Testis (tissue), 3 donors: ENCODE measurements around the gene PLXDC2. TPM values are rescaled to one million over a fixed set of nuclear protein-coding genes. Genes with fewer than 3 reads are reported as not detected.

Source experiments
- DNase-seq: peaks from one replicate; pipeline ENCODE4 v3.0.0-alpha.2; 2019
- H3K27ac ChIP-seq, 2 donors: fragments of 200-600 bp; sonication (generic); one replicate each; pipeline ENCODE4 v1.5.1; 2019
- H3K27me3 ChIP-seq: fragments of 200-600 bp; sonication (generic); one replicate; pipeline ENCODE4 v1.5.1; 2019
- H3K36me3 ChIP-seq: fragments of 200-600 bp; sonication (generic); one replicate; pipeline ENCODE4 v1.5.1; 2017; ENCODE audit warnings: low read depth; ENCODE audit errors: missing control alignments
- H3K4me1 ChIP-seq: fragments of 200-600 bp; sonication (generic); one replicate; pipeline ENCODE4 v1.5.1; 2019
- H3K4me3 ChIP-seq, 2 donors: fragments of 200-600 bp; sonication (generic); one replicate each; pipeline ENCODE4 v1.5.1; 2017 to 2019
- H3K9me3 ChIP-seq: fragments of 200-600 bp; sonication (generic); one replicate; pipeline ENCODE4 v1.5.1; 2017
- POLR2A ChIP-seq: fragments of 450-650 bp; IDR thresholded peaks from one replicate; pipeline ENCODE4 v1.6.1; 2017; ENCODE audit warnings: antibody characterized with exemption, mild to moderate bottlenecking, moderate library complexity
- WGBS, 2 donors: methylation state at CpG; one replicate each; pipeline ENCODE4 v1.1.5; 2018; 5-methylcytosine and 5-hydroxymethylcytosine counted together
- intact Hi-C: fragments of 100-400 bp; cut with DNase I; formaldehyde crosslinking; loops from one replicate; pipeline ENCODE4 v1.15.1; 2023; ENCODE audit warnings: low total_unique reads
- polyA plus RNA-seq: library from polyadenylated mRNA; stranded (reverse); fragments of 350-450 nt; fragmentation: Illumina TruSeq; extraction: RNeasy Lipid Tissue Mini Kit (QIAGEN cat#74804); gene quantifications from one replicate; pipeline ENCODE4 v1.2.3, GENCODE V29; 2014; ENCODE audit warnings: low read depth, low replicate concordance; ENCODE audit not compliant: insufficient read depth
- total RNA-seq, 2 donors: library from RNA; depleted of rRNA; stranded (reverse); fragments of >200 nt; gene quantifications; one replicate each; pipeline ENCODE4 v1.2.3, GENCODE V29; 2016
- TF ChIP-seq, protein P1 (sequence below), 3 experiments: fragments of 450-650 bp in 2 of 3; fragments of 200-600 bp in 1 of 3; sonication (generic) in 1 of 3; IDR thresholded peaks; one replicate each; pipeline ENCODE4 v1.5.1; 2016 to 2019; ENCODE audit warnings: antibody characterized with exemption in 3 of 3, mild to moderate bottlenecking in 2 of 3, moderate library complexity in 1 of 3

Gene PLXDC2
- total and polyA plus RNA-seq, 3 donors from 2014 or later, result 27.5 to 81.7 (median 53.6) TPM

DNA sequence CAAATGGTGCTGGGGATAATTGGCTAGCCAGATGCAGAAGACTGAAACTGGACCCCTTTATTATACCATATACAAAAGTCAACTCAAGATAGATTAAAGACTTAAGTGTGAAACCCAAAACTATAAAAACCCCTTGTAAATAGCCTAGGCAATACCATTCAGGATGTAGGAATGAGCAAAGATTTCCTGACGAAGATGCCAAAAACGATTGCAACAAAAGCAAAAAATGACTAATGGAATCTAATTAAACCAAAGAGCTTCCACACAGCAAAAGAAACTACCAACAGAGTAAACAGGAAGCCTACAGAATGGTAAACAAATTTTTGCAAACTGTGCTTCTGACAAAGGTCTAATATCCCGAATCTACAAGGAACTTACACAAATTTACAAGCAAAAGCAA, 30.9 kb upstream of the PLXDC2 start:
- H3K27me3 ChIP-seq, result no peaks in the 10 kb centered on the region
- no peaks in the 10 kb centered on the region for H3K4me1 ChIP-seq
- no peaks in the 10 kb centered on the region for H3K9me3 ChIP-seq
- intact Hi-C loops, result no loop called here
- no peak for DNase-seq
- no peak overlapping the region for H3K27ac ChIP-seq
- TF ChIP-seq, protein P1, sequence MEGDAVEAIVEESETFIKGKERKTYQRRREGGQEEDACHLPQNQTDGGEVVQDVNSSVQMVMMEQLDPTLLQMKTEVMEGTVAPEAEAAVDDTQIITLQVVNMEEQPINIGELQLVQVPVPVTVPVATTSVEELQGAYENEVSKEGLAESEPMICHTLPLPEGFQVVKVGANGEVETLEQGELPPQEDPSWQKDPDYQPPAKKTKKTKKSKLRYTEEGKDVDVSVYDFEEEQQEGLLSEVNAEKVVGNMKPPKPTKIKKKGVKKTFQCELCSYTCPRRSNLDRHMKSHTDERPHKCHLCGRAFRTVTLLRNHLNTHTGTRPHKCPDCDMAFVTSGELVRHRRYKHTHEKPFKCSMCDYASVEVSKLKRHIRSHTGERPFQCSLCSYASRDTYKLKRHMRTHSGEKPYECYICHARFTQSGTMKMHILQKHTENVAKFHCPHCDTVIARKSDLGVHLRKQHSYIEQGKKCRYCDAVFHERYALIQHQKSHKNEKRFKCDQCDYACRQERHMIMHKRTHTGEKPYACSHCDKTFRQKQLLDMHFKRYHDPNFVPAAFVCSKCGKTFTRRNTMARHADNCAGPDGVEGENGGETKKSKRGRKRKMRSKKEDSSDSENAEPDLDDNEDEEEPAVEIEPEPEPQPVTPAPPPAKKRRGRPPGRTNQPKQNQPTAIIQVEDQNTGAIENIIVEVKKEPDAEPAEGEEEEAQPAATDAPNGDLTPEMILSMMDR (IDR thresholded peaks at IDR 0.05), result no peak
- no peak for TF ChIP-seq POLR2A
- H3K36me3 ChIP-seq, result no peaks in the 10 kb centered on the region
- no peak overlapping the region for H3K4me3 ChIP-seq
- WGBS, 2 donors, result 71 to 80% methylated on average over 3 of the region's 3 CpGs

DNA sequence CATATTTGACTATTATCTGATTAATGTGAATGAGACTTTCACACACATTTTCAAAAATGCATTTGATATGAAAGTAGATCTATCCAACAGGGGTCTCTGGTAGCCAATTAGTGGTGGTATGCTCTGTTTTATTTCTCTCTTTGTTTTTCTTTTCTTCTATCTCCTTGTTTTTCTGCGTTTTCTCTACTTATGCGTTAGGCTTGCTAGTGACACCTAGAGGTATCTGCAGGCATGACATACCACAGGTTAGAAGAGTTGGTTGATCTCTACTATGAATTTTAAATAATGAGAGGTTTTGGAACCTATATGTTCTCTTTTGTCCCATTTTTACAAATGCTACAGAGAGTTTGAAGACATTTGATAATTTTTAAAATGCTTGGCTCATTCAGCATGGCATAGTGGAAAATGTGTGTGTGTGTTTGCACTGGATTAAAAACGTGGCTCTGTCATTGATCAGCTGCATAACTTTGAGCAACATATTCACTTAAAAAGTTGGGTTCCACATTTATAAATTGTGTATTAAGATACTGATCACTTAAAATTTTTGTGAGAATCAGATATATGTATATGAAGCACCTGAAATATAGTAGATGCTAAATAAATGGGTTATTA, 28.1 kb upstream of the PLXDC2 start:
- no peaks in the 10 kb centered on the region for H3K27me3 ChIP-seq
- no peak overlapping the region for H3K27ac ChIP-seq
- WGBS, 2 donors, result 36% methylated on average over 3 of the region's 3 CpGs
- no peaks in the 10 kb centered on the region for H3K9me3 ChIP-seq
- TF ChIP-seq POLR2A, result no peak
- TF ChIP-seq, protein P1 (IDR thresholded peaks at IDR 0.05), result peak; percentile 48 to 74 (median 57)
- peak; percentile 76 for DNase-seq
- H3K4me3 ChIP-seq, result no peak overlapping the region
- no peaks in the 10 kb centered on the region for H3K4me1 ChIP-seq
- intact Hi-C loops, result no loop called here
- no peaks in the 10 kb centered on the region for H3K36me3 ChIP-seq

DNA sequence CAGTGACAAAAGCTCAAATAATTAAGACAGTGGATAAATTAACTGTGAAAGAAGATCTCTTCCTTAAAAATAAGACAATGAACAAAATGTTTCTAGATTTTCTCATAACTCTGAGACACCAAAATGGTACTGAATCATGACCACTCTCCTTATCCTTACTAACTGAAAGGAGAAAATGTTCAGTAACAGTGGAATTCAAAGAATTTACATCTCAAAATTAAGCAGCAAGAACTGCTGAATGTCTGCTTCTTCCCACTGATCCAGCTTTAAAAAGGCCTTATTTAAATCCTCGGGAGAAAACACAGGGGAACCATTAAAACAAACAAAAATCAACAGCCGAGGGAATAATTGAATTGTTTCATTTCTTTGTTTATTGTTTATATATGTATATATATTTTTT, 27.3 kb upstream of the PLXDC2 start:
- Histone ChIP-seq H3K27ac (no peak overlapping the region), H3K9me3 (no peaks in the 10 kb centered on the region), H3K4me3 (no peak overlapping the region), H3K4me1 (no peaks in the 10 kb centered on the region), H3K36me3 (no peaks in the 10 kb centered on the region), H3K27me3 (no peaks in the 10 kb centered on the region)
- WGBS, 2 donors, result 53 to 58% methylated on average over 2 of the region's 2 CpGs
- intact Hi-C loops, result no loop called here
- no peak for DNase-seq
- TF ChIP-seq POLR2A, result no peak
- TF ChIP-seq, protein P1 (IDR thresholded peaks at IDR 0.05), result no peak

DNA sequence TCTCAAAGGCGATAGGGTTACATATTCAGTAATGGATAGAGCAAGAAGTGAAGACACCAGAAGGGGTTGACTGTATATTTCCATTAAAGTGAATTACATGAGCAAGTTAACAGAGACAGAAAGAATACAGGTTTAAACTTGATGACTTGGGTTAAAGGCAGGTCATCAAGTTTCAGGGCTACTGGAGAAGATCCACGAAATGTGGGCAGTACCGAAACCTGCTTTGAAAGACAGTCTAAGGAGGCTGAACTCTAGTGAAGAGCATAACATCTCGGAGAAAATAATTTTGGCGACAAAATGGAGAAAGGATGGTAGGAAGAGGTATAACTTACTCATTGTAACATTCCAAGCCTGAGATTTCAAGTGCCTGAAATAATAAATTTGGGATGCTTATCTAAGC, 26.6 kb upstream of the PLXDC2 start:
- H3K27me3 ChIP-seq, result no peaks in the 10 kb centered on the region
- no peaks in the 10 kb centered on the region for H3K4me1 ChIP-seq
- TF ChIP-seq, protein P1 (IDR thresholded peaks at IDR 0.05), result no peak
- no peak for TF ChIP-seq POLR2A
- no peak overlapping the region for H3K4me3 ChIP-seq
- WGBS, 2 donors, result 82 to 92% methylated on average over 5 of the region's 5 CpGs
- DNase-seq, result no peak
- H3K36me3 ChIP-seq, result no peaks in the 10 kb centered on the region
- no peaks in the 10 kb centered on the region for H3K9me3 ChIP-seq
- no peak overlapping the region for H3K27ac ChIP-seq
- intact Hi-C loops, result no loop called here

DNA sequence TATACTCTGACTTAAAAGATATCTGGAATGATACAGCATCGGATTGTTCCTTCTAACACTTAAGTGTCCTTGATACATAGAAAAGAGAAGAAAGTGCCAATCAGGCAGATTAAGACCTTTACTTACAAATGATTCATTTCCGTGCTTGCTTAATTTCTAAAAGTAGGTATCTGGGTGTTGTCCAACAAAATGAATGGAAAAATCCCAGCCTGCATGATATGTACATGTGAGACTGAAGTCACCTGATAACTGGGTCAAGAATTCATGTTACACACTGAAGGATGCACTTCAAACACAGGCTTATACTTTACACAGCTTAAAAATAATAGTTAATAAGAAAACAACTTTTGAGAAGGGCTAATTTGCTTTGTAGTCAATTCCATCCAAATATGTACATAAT, 25.2 kb upstream of the PLXDC2 start:
- Histone ChIP-seq H3K36me3 (no peaks in the 10 kb centered on the region), H3K27ac (no peak overlapping the region), H3K4me3 (no peak overlapping the region), H3K9me3 (no peaks in the 10 kb centered on the region), H3K4me1 (no peaks in the 10 kb centered on the region), H3K27me3 (no peaks in the 10 kb centered on the region)
- TF ChIP-seq POLR2A, result no peak
- TF ChIP-seq, protein P1 (IDR thresholded peaks at IDR 0.05), result no peak
- intact Hi-C loops, result no loop called here
- WGBS, 2 donors, result 74 to 80% methylated on average over 2 of the region's 2 CpGs
- DNase-seq, result no peak
